Measurements from ENCODE around the gene SETD1A.

The SETD1A gene

DNA sequence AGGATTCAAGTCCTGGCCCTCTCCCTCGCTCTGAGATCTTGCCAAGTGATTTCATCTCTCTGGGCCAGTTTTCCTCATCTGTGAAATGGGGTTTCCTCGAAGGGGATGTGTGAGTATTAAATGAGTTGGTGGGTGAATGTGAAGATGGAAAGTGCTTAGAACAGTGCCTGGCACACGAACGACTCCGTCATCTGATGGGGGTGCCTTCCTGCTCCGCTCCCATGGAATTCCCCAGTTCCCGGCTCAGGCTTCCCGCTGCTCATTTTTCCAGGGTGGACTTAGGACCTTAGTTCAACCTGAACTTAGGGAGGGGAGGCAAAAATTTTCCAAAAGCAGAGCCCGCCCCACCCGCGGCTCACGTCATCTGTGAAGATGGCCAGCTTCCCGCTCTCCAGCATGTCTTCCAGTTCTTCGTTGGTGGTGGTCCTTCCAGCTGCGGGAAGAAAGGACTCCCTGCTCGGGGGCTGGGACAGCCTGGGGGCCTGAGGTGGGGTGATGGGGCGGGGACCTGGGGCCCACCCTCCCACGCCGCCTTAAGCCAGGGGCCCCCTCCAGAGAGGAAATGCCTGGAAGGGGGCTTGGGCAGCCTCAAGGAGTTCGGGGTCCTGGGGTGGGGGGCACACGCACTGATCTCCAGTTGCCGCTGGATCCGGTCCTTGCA is 38.9 kb downstream of the SETD1A start:
- in situ Hi-C loops (cut with MboI; ENCODE audit: low sequenced_read_pairs), result loop anchor here (10.0 kb wide), 2 partner anchors 448 to 868 kb away; partner anchors contain the start of gene ZNF843
- no peak for DNase-seq (ENCODE audit: low spot score in 2 of 2)

GRCh38 chr16:30996985-30997724 is 39.6 kb downstream of the SETD1A start:
- H3K4me1 ChIP-seq, result no peaks in the 10 kb centered on the region
- no peaks in the 10 kb centered on the region for H3K27me3 ChIP-seq (ENCODE audit: low read depth)
- H3K36me3 ChIP-seq (replicated peaks), result no peaks in the 10 kb centered on the region
- no peaks in the 10 kb centered on the region for H3K9me3 ChIP-seq
- H3K4me3 ChIP-seq, result peak overlapping the region; percentile 9; the same call in 1 of the 2 replicates
- DNase-seq (ENCODE audit: low spot score in 2 of 2), result peak; percentile 42 to 85
- in situ Hi-C loops (cut with MboI; ENCODE audit: low sequenced_read_pairs), result loop anchor here (10.0 kb wide), 2 partner anchors 448 to 868 kb away; partner anchors contain the start of gene ZNF843

More for the DNA sequence above, 38.9 kb downstream of the SETD1A start:
- H3K27me3 ChIP-seq (ENCODE audit: low read depth), result no peaks in the 10 kb centered on the region
- no peak overlapping the region for H3K4me3 ChIP-seq
- H3K4me1 ChIP-seq, result no peaks in the 10 kb centered on the region
- no peaks in the 10 kb centered on the region for H3K36me3 ChIP-seq (replicated peaks)
- no peaks in the 10 kb centered on the region for H3K9me3 ChIP-seq

GRCh38 chr16:30997725-30998711 is 40.5 kb downstream of the SETD1A start:
- no peak overlapping the region for H3K4me3 ChIP-seq
- H3K9me3 ChIP-seq, result no peaks in the 10 kb centered on the region
- no peak for DNase-seq (ENCODE audit: low spot score in 2 of 2)
- H3K36me3 ChIP-seq (replicated peaks), result no peaks in the 10 kb centered on the region
- no peaks in the 10 kb centered on the region for H3K4me1 ChIP-seq
- in situ Hi-C loops (cut with MboI; ENCODE audit: low sequenced_read_pairs), result loop anchor here (10.0 kb wide), 2 partner anchors 447 to 867 kb away; partner anchors contain the start of gene ZNF843
- no peaks in the 10 kb centered on the region for H3K27me3 ChIP-seq (ENCODE audit: low read depth)

DNA sequence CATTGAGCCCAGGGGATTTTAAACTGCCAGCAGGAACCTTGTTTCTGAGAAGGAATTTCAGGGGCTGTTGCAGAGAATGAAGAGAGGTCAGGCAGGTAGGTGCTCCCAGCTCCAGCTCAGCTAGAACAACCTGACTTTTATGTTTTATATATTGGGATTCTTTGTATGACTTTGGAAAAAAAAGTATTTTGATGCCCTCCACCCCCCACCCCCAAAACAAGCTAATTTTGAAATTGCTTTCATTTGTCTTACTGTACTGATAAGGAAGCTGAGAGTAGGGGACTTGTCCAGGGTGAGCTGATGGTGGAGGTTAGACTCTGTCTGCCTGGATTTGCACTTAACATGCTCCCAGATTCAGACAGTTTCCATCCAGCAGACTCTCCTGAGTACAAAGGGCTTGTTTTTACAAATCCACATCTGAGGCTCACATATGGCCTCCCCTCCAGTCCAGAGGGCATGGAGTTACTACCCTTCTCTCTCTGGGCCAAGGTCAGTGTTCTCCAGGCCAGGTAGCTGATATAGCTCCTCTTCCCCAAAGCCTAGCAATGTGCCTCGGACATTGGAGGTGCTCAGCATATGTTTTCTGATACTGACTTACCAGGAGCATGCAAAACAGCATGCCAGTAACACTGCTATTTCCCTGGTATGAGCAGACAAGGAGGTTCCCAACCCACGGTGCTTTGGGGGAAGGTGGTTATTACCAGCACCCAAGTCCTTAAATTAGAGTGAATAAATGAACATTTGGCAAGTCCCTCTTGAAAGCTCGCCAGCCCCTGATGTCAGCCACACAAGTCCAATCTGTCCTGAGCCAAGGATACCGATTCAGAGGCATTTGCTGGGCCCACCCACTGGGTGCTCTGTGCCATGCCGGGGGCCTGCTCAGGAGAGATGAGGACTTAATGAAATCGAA is 41.6 kb downstream of the SETD1A start:
- no peaks in the 10 kb centered on the region for H3K27me3 ChIP-seq (ENCODE audit: low read depth)
- DNase-seq (ENCODE audit: low spot score in 2 of 2), result no peak
- H3K4me1 ChIP-seq, result no peaks in the 10 kb centered on the region
- in situ Hi-C loops (cut with MboI; ENCODE audit: low sequenced_read_pairs), result loop anchor here (10.0 kb wide), 2 partner anchors 446 to 866 kb away; partner anchors contain the start of gene ZNF843
- no peaks in the 10 kb centered on the region for H3K36me3 ChIP-seq (replicated peaks)
- H3K4me3 ChIP-seq, result no peak overlapping the region
- no peaks in the 10 kb centered on the region for H3K9me3 ChIP-seq

GRCh38 chr16:31000671-31001382 is 43.3 kb downstream of the SETD1A start:
- Histone ChIP-seq H3K9me3 (no peaks in the 10 kb centered on the region), H3K36me3 (replicated peaks) (no peaks in the 10 kb centered on the region), H3K4me1 (no peaks in the 10 kb centered on the region), H3K4me3 (no peak overlapping the region), H3K27me3 (ENCODE audit: low read depth) (no peaks in the 10 kb centered on the region)
- in situ Hi-C loops (cut with MboI; ENCODE audit: low sequenced_read_pairs), result no loop called here
- no peak for DNase-seq (ENCODE audit: low spot score in 2 of 2)

GRCh38 chr16:31001507-31002249 is 44.1 kb downstream of the SETD1A start:
- no peaks in the 10 kb centered on the region for H3K36me3 ChIP-seq (replicated peaks)
- no peaks in the 10 kb centered on the region for H3K27me3 ChIP-seq (ENCODE audit: low read depth)
- no peaks in the 10 kb centered on the region for H3K4me1 ChIP-seq
- H3K9me3 ChIP-seq, result no peaks in the 10 kb centered on the region
- H3K4me3 ChIP-seq, result no peak overlapping the region
- DNase-seq (ENCODE audit: low spot score in 2 of 2), result no peak
- in situ Hi-C loops (cut with MboI; ENCODE audit: low sequenced_read_pairs), result no loop called here

DNA sequence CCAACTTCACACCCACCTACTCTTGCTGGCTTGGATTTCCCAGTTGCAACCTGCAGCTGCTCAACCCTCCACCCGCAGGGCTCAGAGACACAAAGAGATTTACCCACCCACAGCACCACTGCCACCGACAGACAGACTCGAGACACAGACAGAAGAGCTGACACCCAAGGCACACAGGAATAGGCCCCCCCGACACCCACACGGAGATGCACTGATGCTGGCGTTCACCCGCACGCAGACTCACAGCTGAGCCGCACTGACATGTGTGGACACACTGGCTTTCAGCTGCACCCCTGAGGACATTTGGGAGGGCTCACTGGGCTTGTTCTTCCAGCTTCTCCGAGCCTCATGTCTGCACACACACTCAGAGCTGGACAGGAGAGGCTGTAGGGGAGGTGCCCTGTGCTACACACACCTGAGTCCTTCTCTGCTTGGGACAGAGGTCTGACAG is 44.7 kb downstream of the SETD1A start:
- no peaks in the 10 kb centered on the region for H3K36me3 ChIP-seq (replicated peaks)
- H3K9me3 ChIP-seq, result no peaks in the 10 kb centered on the region
- in situ Hi-C loops (cut with MboI; ENCODE audit: low sequenced_read_pairs), result no loop called here
- no peak for DNase-seq (ENCODE audit: low spot score in 2 of 2)
- H3K27me3 ChIP-seq (ENCODE audit: low read depth), result no peaks in the 10 kb centered on the region
- H3K4me1 ChIP-seq, result no peaks in the 10 kb centered on the region
- H3K4me3 ChIP-seq, result no peak overlapping the region

DNA sequence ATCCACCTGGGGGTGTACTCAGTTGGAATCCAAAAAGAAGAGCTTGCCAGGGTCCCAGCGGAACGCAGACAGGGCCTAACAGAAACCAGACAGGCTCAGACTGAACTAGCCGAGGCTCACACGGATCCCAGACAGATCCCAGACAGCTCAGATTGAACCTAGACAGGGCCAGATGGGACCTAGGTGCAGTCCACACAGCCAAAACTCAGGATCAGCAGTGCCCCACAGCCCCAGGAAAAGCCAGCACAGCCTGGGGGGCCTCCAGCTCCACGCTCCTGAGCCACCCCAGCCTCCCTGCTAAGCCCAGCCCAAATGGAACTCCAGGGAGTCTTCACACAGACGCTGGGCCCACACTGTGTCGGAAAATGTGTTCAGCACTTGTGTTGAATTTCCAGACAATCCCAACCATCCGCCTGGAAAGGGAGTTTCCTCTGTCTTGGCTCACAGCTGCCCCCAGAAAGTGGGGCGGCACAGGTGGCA is 45.3 kb downstream of the SETD1A start:
- in situ Hi-C loops (cut with MboI; ENCODE audit: low sequenced_read_pairs), result no loop called here
- no peaks in the 10 kb centered on the region for H3K27me3 ChIP-seq (ENCODE audit: low read depth)
- no peak overlapping the region for H3K4me3 ChIP-seq
- DNase-seq (ENCODE audit: low spot score in 2 of 2), result no peak
- H3K9me3 ChIP-seq, result no peaks in the 10 kb centered on the region
- H3K36me3 ChIP-seq (replicated peaks), result no peaks in the 10 kb centered on the region
- H3K4me1 ChIP-seq, result no peaks in the 10 kb centered on the region

DNA sequence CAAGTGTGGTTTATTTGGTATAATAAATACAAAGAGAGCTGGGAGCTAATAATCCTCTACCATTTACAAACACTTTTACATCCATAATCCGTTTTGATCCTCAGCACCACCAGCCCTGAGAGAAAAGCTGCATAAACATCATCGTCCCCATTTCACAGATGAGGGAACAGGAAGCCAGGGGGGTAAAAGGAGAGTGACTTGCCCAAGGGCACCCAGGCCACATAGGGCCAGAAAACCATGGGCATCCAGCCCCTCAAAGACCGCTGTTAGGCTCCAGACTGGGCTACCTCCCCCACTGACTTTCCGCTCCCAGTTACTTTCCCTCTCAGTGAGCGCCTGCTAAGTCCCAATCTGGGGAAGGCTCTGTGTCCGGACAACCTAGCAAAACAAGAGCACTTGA is 46.2 kb downstream of the SETD1A start:
- H3K36me3 ChIP-seq (replicated peaks), result no peaks in the 10 kb centered on the region
- no peaks in the 10 kb centered on the region for H3K4me1 ChIP-seq
- in situ Hi-C loops (cut with MboI; ENCODE audit: low sequenced_read_pairs), result no loop called here
- H3K4me3 ChIP-seq, result no peak overlapping the region
- no peaks in the 10 kb centered on the region for H3K27me3 ChIP-seq (ENCODE audit: low read depth)
- no peak for DNase-seq (ENCODE audit: low spot score in 2 of 2)
- H3K9me3 ChIP-seq, result no peaks in the 10 kb centered on the region

GRCh38 chr16:31004658-31005057 is 47.1 kb downstream of the SETD1A start:
- Histone ChIP-seq H3K27me3 (ENCODE audit: low read depth) (no peaks in the 10 kb centered on the region), H3K4me1 (no peaks in the 10 kb centered on the region), H3K4me3 (no peak overlapping the region), H3K36me3 (replicated peaks) (no peaks in the 10 kb centered on the region), H3K9me3 (no peaks in the 10 kb centered on the region)
- in situ Hi-C loops (cut with MboI; ENCODE audit: low sequenced_read_pairs), result no loop called here
- DNase-seq (ENCODE audit: low spot score in 2 of 2), result no peak

DNA sequence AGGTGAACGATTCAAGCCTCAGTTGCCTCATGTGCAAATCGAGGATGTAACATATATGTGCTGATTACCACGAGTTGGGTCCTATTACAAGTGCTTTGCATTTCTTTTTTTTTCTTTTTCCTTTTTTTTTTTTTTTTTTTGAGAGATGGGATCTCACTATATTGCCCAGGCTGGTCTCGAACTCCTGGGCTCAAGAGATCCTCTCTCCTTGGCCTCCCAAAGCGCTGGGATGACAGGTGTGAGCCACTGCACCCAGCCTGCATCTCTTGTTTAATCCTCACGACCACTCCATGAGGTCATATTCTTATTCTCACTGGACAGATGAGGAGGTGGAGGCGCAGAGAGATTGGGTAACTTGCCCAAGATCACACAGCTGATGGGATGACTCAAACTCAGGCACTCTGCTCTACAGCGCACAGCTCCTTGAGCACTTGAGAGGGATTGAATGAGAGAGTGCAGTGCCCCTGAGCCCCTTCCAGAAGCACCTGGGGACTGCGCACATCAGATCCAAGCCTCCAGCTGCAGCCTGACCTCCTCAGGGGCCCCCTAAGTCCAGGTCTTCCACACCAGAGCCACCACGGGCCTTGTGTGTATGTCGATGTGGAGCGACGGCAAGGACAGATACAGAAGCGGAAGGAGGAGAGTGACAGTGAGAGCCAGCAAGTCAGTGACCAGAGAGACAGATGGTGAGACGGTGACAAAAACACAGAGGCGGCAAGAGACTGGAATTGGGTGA is 48.0 kb downstream of the SETD1A start:
- H3K9me3 ChIP-seq, result no peaks in the 10 kb centered on the region
- no peaks in the 10 kb centered on the region for H3K36me3 ChIP-seq (replicated peaks)
- H3K4me3 ChIP-seq, result no peak overlapping the region
- H3K4me1 ChIP-seq, result no peaks in the 10 kb centered on the region
- no peak for DNase-seq (ENCODE audit: low spot score in 2 of 2)
- H3K27me3 ChIP-seq (ENCODE audit: low read depth), result no peaks in the 10 kb centered on the region
- in situ Hi-C loops (cut with MboI; ENCODE audit: low sequenced_read_pairs), result no loop called here
